GM19023 (cell line): Measurements from ENCODE around the gene ZBTB20.

Experiments
- ATAC-seq: cut with Tn5 transposase; IDR thresholded peaks from one replicate; pipeline ENCODE4 v1.9.1; 2021; ENCODE audit warnings: mild to moderate bottlenecking, moderate library complexity; ENCODE audit not compliant: unreplicated experiment

ZBTB20 gene

DNA sequence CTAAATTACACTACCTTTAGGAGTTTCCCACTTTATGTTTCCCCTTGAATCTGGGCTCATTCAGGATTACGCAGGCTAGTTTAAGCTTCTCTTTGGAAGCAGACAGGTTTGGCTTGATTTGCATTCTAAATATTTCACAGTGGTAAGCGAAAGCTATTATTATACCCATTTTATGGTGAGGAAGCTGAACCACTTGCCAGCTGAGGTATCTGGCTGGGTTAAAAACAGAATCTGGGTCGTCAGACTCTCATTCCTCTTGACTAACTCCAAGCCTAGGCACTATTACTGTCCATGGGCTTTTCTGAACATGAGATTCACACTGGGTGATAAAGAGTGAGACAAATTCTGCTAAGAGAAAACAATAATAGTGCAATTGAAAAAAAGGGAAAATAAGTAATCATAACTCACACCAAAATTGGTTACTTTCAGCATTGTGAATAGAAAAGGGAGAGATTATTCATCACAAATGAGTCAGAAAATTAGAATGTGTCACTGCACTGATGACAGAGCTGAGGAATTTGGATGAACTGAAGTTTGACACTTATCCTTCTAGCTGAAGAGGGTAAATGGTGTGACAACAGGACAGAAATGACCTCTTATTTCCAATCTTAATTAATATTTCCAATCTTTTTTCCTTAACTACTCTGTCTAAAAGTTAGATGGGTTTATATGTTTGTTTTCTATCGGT lies 642.0 kb downstream of the ZBTB20 start:
- no peak for ATAC-seq

- ATAC-seq = no peak
Measured at GRCh38 chr3:114502204-114502603, 644.9 kb downstream of the ZBTB20 start.

DNA sequence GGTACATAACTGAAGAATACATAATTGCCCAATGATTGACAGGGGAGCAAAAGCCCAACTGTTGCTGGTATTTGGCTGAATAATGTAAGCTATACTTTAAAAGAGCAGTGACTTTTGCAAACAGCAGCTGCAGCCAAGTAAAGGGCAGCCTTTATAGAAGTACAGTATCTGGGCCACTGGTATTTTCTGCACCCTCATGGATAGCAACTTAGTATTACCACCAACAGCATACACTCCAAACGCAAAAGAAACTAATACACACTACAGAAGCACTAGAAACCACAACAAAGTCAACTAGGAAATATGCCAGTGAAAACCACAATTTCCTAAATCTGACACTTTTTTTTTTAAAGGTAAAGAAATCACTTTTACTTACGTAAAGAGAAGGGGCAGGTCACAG lies 647.1 kb downstream of the ZBTB20 start:
- no peak for ATAC-seq

GRCh38 chr3:114498539-114499370 lies 648.3 kb downstream of the ZBTB20 start:
- ATAC-seq = no peak

DNA sequence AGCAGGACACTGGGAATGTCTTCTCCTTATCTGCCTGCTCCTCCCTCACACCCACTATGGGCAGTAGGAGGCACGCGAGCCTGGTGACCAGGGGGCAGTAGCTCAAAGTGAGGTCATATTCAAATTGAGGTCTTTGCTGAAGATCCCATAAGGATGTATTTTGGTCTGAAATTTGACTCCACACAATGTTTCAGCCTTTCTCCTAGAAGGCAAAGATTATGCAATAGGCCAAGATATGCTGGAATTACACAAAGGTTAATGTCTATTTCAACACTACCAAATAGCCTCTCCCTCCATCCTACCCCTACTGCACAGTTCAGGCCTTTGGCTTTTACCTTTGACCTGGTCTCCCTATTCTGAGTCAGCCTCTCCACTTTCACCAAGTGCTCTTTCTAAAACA lies 650.2 kb downstream of the ZBTB20 start:
- no peak for ATAC-seq

GRCh38 chr3:114496466-114496865 lies 650.6 kb downstream of the ZBTB20 start:
- ATAC-seq = no peak

DNA sequence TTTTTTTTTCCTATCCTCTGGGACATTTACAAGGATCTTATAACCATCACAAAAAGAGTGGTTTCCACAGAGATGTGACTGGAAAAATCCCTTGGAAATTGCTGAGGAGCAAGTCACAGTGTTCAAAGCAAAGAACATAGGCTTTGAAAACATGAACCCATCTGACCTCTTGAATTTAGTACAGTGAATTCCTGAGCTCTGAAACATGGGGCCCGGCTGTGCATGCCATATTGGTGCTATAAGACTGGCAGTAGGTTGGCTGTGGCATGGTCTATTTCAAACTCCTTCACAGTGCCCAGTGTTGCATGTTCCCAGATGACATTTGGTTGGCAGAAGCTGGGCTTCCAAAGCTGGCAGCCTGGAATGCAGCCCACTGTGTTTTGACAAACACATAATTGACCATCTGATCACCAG lies 651.1 kb downstream of the ZBTB20 start:
- ATAC-seq = no peak

GRCh38 chr3:114494498-114494897 lies 652.6 kb downstream of the ZBTB20 start:
- no peak for ATAC-seq

DNA sequence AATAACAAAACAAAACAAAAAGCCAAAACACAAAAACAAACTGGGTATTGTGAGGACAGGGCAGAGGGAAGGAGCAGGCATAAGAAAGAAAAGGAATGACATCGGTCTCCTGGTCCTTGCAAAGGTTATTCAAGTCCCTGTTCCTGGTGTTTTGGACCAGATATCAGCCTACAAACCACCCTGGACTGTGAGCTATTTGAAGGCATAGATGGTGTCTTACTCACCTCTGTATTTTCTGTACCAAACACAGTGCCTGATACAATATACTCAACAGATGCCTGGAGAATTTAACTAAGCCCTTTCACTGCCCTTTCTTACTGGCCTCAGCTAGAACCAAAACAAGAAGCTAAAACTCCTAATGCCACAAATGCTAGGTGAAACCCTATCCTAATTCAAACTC lies 656.3 kb downstream of the ZBTB20 start:
- no peak for ATAC-seq

GRCh38 chr3:114487502-114487901 lies 659.6 kb downstream of the ZBTB20 start:
- ATAC-seq = no peak

DNA sequence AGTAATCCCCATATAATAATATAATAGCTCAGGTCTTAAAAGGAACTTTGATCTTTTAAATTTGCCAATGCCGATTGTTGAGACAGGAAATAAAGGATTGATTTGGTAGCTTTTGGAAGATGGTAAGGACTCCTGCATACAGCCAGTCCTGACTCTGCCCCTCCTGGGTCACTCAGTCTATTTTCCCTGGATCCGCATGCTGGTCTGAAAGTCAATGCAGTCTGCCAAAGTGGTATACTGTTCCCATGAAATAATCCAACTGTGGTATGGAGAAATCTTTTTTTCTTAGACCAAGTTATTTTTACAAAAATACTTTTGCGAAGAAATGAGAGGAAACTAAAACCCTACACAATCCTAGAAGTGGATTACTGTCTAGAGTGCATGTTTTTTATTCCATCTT lies 662.2 kb downstream of the ZBTB20 start:
- no peak for ATAC-seq

- ATAC-seq = no peak
Measured at GRCh38 chr3:114481113-114481512, 666.0 kb downstream of the ZBTB20 start.

- ATAC-seq = no peak
Measured at GRCh38 chr3:114480442-114480841, 666.6 kb downstream of the ZBTB20 start.

- ATAC-seq = no peak
Measured at GRCh38 chr3:114478801-114479200, 668.3 kb downstream of the ZBTB20 start.

GRCh38 chr3:114476511-114476910 lies 670.6 kb downstream of the ZBTB20 start:
- ATAC-seq = no peak

- ATAC-seq = no peak
Measured at GRCh38 chr3:114471478-114471877, 675.6 kb downstream of the ZBTB20 start.

DNA sequence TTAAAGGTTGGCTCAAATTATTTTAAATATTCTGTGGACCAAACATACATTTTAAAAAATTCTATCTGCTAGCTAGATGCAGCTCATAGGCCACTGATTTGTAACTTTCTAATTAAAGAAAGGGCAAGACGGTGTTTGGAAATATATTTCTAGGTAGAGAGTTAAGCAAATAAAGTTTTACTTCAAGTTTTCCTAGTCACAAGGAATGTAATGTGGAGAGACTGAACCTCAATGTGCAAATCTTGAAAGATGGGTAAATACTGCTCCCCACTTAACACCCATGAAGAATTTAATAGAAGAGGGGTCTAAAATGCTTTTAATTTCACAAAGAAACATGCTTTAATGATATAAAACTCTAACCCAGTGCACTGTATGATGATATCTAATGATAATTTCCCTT lies 678.0 kb downstream of the ZBTB20 start:
- no peak for ATAC-seq

DNA sequence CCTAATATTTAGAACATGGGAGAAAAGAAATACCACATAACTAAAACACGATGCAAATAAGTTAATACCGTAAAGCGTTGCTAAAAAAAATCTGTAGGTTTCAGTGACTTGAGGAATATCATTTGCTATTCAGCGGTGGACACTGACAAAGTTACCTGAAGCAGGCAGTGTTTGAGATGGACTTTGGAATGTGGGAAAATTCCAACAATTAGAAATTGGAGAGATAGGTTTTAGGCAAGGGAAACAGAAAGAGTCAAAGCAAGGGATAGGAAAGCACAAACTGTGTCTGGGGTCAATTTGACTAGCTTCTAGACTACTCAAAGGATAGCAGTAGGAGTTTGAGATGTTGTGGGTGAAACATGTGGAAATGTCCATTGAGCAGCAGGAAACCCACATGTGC lies 680.3 kb downstream of the ZBTB20 start:
- ATAC-seq = no peak

DNA sequence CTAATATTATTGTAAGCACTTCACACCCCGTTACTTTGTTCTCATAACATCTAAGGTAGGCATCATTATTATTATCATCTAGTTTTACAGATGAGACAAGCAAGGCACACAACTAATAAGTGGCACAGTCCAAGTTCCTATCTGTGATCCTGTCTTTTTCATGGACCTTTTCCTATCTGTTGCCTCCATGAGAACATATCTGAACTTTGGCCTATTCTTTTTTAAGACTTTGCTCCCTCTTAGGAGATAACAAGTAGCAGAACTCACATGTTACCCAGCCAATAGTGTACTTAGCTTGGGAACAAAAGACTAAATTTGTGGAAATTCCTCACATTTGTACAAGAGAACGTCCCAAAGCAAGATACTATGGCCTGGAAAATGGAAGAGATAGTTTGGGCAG lies 680.8 kb downstream of the ZBTB20 start:
- ATAC-seq = no peak

- ATAC-seq = peak; percentile 89
Measured at GRCh38 chr3:114464548-114464947, 682.5 kb downstream of the ZBTB20 start.

- ATAC-seq = no peak
Measured at GRCh38 chr3:114462750-114463149, 684.3 kb downstream of the ZBTB20 start.

DNA sequence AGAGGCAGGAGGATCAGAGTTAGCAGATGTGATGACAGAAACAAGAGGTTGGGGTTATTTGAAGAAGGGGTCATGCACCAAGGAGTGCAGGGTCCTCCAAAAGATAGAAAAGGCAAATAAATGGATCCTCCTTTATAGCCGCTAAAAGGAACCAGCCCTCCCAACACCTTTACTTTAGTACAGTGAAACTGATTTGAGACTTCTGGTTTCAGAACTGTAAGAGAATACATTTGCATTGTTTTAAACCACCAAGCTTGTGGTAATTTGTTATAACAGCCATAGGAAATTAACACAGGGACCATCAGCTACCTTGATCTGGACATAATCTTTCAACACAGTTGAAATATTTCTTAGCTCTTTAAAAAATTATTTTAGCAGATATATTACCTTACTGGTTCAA lies 686.6 kb downstream of the ZBTB20 start:
- peak; percentile 40 for ATAC-seq
